HG03095 (cell line): ENCODE data around the gene RPL21.
"Not testable (repeated sequence)": the region's sequence is repeated elsewhere in the genome, so short reads cannot be mapped to it uniquely, and the experiment has no call there.

ENCODE experiments used
- ATAC-seq: cut with Tn5 transposase; IDR thresholded peaks from one replicate; pipeline ENCODE4 v1.9.1; 2021; ENCODE audit warnings: moderate library complexity; ENCODE audit not compliant: unreplicated experiment

Gene RPL21

DNA sequence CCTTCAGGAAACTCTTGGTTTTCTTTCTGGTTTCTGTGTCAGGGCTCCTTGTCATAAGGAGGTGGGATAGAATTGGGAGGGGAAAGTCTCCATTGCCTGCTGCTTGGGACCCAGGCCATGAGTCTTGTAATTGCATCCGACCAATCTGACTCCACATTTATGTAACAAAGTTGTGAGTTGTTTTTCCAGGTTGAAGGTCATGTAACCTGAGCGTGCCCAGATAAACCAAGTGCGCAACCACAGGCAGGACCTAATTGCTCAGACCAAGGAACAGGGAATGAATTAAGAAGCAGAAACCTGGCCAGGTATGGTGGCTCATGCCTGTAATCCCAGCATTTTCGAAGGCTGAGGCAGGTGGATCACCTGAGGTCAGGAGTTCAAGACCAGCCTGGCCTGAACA is 37.0 kb downstream of the RPL21 start:
- ATAC-seq: no peak

DNA sequence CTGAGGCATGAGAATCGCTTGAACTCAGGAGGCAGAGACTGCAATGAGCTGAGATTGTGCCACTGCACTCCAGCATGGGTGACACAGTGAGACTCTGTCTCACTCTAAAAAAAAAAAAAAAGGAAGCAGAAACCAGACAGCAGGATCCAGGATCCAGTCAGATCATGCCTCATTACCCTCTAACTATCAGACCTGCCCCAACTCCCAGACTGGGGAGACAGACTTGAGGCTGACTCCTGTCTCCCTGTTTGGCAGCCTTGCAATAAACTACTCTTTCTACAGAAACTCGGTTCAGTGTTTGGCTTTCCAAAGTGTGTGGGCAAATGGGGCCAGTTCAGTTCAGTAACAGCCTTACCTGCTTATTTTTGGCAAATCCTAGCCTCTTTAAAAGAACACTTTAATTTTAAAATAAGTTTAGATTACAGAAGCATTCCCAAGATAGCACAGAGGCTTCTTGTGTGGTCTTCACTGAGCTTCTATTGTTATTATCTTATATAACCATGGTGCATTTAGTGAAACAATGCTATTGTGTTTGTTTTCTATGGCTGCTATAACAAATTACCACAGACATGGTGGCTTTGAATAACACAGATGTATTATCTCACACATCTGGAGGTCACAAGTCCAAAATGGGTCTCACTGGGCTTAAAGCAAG is 37.8 kb downstream of the RPL21 start:
- ATAC-seq: no peak

DNA sequence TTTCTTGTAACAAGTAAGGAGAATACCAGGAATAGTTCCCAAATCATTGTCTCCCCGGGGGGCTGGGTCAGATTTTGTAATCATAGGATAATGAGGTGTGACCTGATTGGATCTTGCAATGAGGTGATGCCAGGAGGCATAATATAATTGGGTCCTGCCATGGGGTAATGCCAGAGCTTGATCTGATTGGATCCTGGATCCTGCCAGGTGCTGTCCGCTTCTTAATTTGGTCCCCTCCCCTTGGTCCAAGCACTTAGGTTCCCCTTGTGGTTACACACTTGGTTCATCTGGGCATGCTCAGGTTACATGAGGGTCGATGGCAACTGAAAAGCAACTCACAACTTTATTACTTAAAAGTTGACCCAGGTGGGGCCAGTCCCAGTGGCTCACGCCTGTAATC is 39.4 kb downstream of the RPL21 start:
- no peak for ATAC-seq

DNA sequence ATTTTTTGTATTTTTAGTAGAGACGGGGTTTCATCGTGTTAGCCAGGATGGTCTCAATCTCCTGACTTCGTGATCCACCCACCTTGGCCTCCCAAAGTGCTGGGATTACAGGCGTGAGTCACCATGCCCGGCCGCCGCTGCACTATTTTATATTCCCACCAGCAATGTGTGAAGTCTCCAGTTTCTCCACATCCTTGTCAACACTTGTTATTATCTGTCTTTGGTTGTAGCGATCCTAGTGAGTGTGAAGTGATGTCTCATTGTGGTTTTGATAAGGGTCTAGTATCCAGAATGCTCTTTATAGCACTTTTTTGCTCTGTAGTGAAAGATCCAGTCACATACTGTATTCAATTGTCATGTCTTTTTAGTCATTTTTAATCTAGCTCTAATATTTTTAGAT is 40.6 kb downstream of the RPL21 start:
- not testable (repeated sequence) for ATAC-seq

DNA sequence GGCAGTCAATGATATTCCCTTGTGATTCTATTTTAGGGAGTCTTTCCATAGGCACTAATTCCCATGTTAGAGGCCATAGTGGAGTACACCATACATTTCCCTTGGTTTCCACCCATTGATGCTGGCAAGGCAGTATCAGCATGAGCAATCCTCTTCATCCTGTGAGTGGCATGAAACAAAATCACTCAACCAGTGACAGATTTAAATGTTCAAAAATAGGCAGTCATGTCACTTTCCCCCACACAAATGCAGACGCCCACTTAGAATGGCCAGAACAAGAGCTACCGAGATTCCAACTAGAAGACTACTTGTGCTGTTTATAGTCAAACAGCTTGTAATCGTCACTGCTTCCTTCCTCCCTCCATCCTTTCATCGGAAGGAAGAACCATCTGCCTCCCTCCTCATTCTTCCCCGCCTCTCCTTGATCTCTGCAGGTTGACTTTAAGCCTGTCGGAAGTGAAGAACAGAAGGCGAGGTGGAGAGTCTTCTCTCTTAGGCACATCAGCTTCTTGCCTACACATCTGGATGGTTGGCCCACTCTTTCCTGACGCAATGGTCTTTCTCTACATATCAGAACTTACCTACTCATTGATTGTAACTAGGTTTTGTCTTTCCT is 41.8 kb downstream of the RPL21 start:
- ATAC-seq: no peak

DNA sequence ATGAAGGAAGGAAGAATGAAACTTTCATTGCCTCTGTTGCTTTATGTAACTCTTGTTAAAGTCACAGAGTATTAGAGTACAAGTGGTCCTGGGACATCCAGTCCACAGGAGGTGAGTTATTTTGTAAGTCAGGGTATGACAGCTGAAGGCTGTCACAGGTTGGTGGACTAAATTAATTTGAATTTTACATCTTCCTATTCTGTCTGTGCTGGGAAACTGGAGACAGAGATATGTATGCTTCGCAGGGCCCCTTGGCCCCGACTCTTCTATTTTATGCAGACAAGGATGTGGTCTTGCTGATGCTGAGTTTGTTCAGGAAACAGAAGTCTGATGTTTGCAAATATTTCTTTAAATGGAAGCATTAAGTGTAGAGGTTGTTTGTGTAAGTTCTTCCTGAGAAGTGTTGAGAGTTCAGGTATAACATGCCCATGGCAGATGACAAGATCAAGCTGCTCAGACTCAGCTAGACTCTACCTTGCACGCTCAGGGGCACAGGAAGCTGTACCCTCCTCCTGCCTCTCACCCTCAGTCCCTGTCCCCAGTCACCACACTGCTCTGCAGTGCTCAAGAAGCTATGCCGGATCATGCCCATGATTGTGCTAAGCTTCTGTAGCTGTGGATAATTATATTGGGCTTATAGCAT is 42.6 kb downstream of the RPL21 start:
- no peak for ATAC-seq

DNA sequence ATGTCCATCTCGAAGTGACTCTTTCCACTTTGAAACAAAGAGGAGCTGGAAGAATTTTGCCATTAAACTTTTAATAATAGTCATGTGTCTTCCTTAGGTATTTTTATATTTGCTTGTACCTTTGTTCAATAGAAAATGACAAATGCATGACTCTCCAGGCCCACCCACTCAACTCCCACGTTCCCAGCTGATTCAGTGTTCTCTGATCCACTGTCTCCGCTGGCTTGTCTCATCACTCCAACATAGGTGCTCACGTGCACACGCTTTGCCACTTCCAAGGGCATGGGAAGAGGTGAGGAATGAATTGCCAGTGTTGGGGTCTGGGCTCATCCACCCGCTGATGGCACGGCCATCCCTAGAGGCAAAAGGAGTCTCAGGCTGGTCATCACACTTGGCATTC is 43.7 kb downstream of the RPL21 start:
- no peak for ATAC-seq

DNA sequence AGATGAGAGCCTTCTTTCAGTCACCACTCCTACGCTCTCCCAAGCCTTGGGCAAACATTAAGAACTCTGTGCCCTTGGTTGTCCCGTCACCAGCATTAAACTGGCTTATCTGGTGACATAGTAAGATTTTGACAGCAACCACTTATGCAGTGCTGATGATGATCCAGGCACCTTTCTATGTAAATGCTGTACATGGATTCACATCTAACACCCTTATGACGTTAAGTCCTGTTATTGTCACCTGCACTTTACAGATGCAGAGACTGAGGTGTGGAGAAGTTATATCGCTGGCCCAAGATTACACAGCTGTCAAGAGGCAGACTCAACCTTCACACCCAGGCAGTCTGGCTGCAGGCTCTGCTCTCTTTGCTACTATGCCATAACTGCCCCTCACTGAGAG is 44.3 kb downstream of the RPL21 start:
- ATAC-seq: no peak

DNA sequence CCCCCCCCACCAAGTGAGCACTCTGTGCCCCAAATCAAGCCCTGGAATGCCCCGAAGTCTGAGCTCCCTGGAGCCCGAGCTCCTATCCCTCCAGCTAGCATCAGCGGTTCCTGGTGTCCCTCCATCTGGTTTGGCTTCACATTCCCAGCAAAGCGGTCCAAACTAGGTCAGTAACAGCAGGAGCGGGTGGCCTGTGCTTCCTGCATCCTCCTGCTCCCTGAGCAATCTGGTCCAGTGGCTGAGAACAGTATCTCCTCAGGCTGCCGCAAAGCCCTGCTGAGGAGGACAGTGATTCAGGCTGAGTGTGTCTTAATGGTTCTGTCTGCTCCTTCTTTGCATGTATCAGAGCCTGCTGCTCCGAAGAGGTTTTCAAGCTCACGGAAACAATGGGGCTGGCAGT is 45.1 kb downstream of the RPL21 start:
- ATAC-seq: no peak

DNA sequence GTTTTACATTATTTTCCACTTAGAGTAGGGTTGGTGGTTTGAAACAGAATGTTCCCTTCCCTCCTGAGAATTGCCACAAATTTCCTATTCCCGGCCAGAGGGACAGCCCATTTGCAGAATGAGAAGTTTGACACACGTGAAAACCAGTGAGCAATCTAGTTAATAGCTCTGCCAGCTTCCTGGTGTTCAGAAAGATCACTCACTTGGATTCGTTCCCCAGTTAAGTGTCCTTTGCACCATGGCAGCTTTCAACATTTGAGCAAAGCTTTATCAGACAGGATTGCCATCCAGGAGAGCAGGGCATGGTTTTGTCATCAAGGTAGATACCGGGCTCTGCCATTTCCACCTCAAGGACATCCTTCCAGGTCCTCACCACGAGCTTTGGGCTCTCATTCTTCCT is 47.5 kb downstream of the RPL21 start:
- ATAC-seq: no peak

DNA sequence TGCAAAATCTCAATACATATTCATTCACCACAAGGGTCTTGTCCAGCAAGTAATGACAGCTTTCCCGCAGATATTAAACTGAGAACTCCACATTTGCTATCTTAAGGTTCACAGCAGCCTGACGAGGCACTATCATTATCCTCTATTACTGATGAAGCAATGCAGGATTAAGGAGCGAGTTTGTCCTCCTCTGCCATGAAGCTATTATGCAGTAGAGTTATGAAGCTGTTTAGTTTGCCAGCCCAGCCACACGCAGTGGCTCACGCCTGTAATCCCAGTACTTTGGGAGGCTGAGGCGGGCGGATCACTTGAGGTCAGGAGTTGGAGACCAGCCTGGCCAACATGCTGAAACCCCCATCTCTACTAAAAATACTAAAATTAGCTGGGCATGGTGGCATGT is 49.0 kb downstream of the RPL21 start:
- not testable (repeated sequence) for ATAC-seq

DNA sequence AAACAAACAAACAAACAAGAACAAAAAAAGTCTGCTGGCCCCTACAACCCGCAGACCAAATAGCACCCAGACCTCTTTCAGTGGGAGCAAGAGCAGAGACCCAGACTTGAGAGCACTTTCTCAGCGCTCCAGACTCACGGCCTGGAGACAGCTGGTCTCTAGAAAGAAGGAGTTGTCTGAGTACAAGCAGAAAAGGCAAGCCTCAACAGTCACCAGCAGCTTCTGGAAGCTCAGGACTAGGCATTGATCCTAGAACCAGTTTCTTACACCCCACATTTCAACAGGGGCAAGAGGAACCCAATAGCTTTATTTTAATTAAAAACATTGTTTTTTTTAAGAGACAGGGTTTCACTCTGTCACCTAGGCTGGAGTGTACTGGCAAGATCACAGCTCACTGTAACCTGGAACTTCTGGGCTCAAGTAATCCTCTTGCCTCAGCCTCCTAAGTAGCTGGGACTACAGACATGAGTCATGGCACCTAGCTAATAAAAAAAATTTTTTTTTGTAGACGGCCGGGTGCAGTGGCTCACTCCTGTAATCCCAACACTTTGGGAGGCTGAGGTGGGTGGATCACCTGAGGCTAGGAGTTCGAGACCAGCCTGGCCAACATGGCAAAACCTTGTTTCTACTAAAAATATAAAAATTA is 49.7 kb downstream of the RPL21 start:
- ATAC-seq: no peak

DNA sequence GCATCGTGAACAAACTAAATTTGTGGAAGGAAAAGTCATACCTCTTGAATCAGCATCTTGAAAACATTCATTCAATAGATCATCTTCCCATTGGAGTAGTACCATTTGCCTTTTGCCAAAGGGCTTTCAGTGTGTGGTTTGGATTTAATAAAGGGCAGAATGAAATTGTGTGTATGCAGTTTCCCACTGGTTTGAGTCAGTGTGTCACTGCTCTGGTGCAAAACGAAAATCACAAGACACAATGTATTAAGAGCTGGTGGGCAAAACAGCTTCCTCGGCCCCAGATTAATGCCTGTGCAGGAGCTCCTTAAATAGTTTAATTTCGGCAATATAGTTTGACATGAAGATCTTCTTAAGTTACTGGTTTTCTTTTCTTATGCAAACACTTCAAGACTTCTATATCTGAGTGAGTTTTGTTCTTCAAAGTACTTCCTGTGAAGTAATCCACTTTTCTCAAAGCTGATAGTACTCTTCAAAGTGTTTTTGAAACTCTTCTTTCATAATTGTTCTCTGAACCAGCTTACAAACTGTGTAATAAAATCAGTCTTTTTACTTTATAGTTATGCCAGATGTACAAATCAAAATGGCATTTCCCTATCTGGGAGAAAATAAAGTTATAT is 51.4 kb downstream of the RPL21 start:
- no peak for ATAC-seq

DNA sequence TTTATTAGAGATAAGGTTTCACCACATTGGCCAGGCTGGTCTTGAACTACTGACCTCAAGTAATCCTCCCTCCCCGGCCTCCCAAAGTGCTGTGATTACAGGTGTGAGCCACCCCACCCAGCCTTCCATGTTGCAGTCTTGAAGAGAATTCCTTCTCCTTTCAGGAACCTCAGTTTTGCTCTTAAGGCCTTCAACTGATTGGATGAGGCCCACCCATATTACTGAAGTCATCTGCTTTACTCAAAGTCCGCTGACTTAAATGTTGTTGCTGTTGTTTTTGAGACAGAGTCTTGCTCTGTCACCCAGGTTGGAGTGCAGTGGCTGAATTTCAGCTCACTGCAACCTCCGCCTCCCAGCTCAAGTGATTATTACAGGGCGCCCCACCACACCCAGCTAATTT is 52.7 kb downstream of the RPL21 start:
- no peak for ATAC-seq

DNA sequence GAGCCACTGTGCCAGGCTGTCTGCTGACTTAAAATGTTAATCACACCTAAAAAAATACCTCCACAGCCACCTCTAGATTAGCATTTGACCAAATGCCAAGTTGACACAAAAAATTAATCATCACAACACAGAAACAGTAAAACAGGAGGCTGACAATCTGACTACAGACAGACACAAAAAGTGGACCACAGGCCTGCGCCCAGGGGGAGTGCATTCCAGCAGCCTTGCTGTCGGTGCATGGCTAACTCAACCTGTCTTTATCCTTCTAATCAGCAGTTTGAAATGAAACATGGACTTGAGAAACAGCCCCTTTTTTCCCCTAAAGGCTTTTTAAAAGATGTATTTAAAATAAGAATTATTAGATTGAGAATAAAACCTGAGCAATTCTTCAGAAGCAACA is 53.3 kb downstream of the RPL21 start:
- ATAC-seq: no peak
